ENCODE data around the gene HIPK2. TPM values are rescaled to one million over a fixed set of nuclear protein-coding genes. Genes with fewer than 3 reads are reported as not detected.

The HIPK2 gene
- total RNA-seq, 1 experiment from 2014 or later: 64.3 TPM

DNA sequence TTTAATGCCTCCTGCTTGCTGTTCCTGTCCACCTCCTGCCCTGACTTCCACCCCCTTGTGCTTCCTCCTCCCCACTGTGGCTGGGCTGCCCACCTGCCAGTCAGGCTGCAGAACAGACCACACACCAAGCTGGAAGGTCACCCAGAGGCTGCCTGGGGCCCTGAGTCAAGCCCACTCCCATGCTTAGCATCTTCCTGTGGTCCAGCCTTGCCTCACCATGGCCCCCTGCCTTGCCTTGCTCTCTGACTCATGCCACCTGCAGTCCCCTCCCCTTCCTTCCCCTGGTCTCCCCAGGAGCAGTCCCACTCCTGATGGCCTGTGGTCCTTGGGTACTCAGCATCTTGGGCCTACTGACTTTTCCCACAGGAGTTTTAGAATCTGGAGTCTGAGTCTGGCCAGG is 252.0 kb downstream of the HIPK2 start:
- Mint-ChIP-seq H3K4me1 (ENCODE audit: insufficient read depth, unreplicated experiment) (no peaks in the 10 kb centered on the region), H3K27me3 (ENCODE audit: insufficient read depth, unreplicated experiment) (peaks cover 48% of the 10 kb centered on the region), H3K4me3 (ENCODE audit: unreplicated experiment) (no peak overlapping the region), H3K36me3 (ENCODE audit: insufficient read depth, unreplicated experiment) (peaks cover 5% of the 10 kb centered on the region), H3K9me3 (ENCODE audit: unreplicated experiment) (no peaks in the 10 kb centered on the region), H3K27ac (ENCODE audit: low read depth, unreplicated experiment) (no peak overlapping the region)
- no TSS peak for BruUV-seq (replicated peaks)
- intact Hi-C loops (cut with micrococcal nuclease): no loop called here
- CTCF ChIA-PET: interaction anchor here (0.7 kb wide), 1 partner anchor 125 kb away, joined by 3 read pairs; no protein-coding TSS in a partner anchor
- no peak for TF ChIP-seq CTCF (IDR thresholded peaks at IDR 0.05; ENCODE audit: unreplicated experiment)
- POLR2A ChIA-PET: no interaction called here
- no peak for DNase-seq (ENCODE audit: unreplicated experiment)

GRCh38 chr7:139525239-139525638 is 252.6 kb downstream of the HIPK2 start:
- peaks cover 5% of the 10 kb centered on the region for H3K36me3 Mint-ChIP-seq (ENCODE audit: insufficient read depth, unreplicated experiment)
- H3K4me1 Mint-ChIP-seq (ENCODE audit: insufficient read depth, unreplicated experiment): no peaks in the 10 kb centered on the region
- ChIA-PET CTCF (no interaction called here), POLR2A (no interaction called here)
- intact Hi-C loops (cut with micrococcal nuclease): no loop called here
- no peak for TF ChIP-seq CTCF (IDR thresholded peaks at IDR 0.05; ENCODE audit: unreplicated experiment)
- no peak overlapping the region for H3K27ac Mint-ChIP-seq (ENCODE audit: low read depth, unreplicated experiment)
- no peak for DNase-seq (ENCODE audit: unreplicated experiment)
- BruUV-seq (replicated peaks): no TSS peak
- peaks cover 49% of the 10 kb centered on the region for H3K27me3 Mint-ChIP-seq (ENCODE audit: insufficient read depth, unreplicated experiment)
- H3K9me3 Mint-ChIP-seq (ENCODE audit: unreplicated experiment): no peaks in the 10 kb centered on the region
- H3K4me3 Mint-ChIP-seq (ENCODE audit: unreplicated experiment): no peak overlapping the region

GRCh38 chr7:139523968-139524815 is 253.6 kb downstream of the HIPK2 start:
- BruUV-seq (replicated peaks): no TSS peak

More at GRCh38 chr7:139523968-139524815, 253.6 kb downstream of the HIPK2 start:
- no peak overlapping the region for H3K4me3 Mint-ChIP-seq (ENCODE audit: unreplicated experiment)
- TF ChIP-seq CTCF (IDR thresholded peaks at IDR 0.05; ENCODE audit: unreplicated experiment): no peak
- no peaks in the 10 kb centered on the region for H3K9me3 Mint-ChIP-seq (ENCODE audit: unreplicated experiment)
- H3K27ac Mint-ChIP-seq (ENCODE audit: low read depth, unreplicated experiment): no peak overlapping the region
- intact Hi-C loops (cut with micrococcal nuclease): no loop called here
- H3K4me1 Mint-ChIP-seq (ENCODE audit: insufficient read depth, unreplicated experiment): no peaks in the 10 kb centered on the region
- POLR2A ChIA-PET: no interaction called here
- H3K27me3 Mint-ChIP-seq (ENCODE audit: insufficient read depth, unreplicated experiment): peaks cover 49% of the 10 kb centered on the region
- peaks cover 5% of the 10 kb centered on the region for H3K36me3 Mint-ChIP-seq (ENCODE audit: insufficient read depth, unreplicated experiment)
- DNase-seq (ENCODE audit: unreplicated experiment): no peak
- CTCF ChIA-PET: interaction anchor here (1.0 kb wide), 1 partner anchor 19 kb away, joined by 3 read pairs; no protein-coding TSS in a partner anchor
